Tibial artery (tissue), 4 donors: ENCODE measurements around the gene CISD2.
A peak's percentile ranks its signal among the peaks of the same experiment; 100 is the strongest.
"Not testable (repeated sequence)": the region's sequence is repeated elsewhere in the genome, so short reads cannot be mapped to it uniquely, and the experiment has no call there.

Experiments used
- DNase-seq, 2 donors: peaks; one replicate each; pipeline ENCODE4 v3.0.0-alpha.2; 2019
- H3K27ac ChIP-seq, 2 donors: fragments of 200-600 bp; sonication (generic) in 1 of 2; 1 replicate in 1 of 2; 2 replicates in 1 of 2; pipeline ENCODE4 v1.5.1; 2018 to 2019; ENCODE audit warnings: mild to moderate bottlenecking in 1 of 2
- H3K27me3 ChIP-seq, 2 donors: fragments of 200-600 bp; sonication (generic) in 1 of 2; one replicate each; pipeline versions ENCODE4 v1.5.1 to v1.6.0; 2016 to 2019
- H3K36me3 ChIP-seq, 3 donors: fragments of 200-600 bp; sonication (generic) in 2 of 3; one replicate each; pipeline ENCODE4 v1.5.1; 2016 to 2019; ENCODE audit warnings: mild to moderate bottlenecking in 2 of 3
- H3K4me1 ChIP-seq, 4 donors: fragments of 200-600 bp; sonication (generic) in 2 of 4; 1 replicate in 3 of 4; 2 replicates in 1 of 4; pipeline ENCODE4 v1.5.1; 2016 to 2019
- H3K4me3 ChIP-seq, 2 donors: fragments of 200-600 bp; sonication (generic) in 1 of 2; 1 replicate in 1 of 2; 2 replicates in 1 of 2; pipeline ENCODE4 v1.5.1; 2018 to 2019; ENCODE audit warnings: mild to moderate bottlenecking in 2 of 2
- H3K9me3 ChIP-seq, 3 donors: fragments of 200-600 bp; sonication (generic) in 1 of 3; one replicate each; pipeline ENCODE4 v1.5.1; 2016 to 2019
- intact Hi-C: fragments of 100-400 bp; cut with DNase I; formaldehyde crosslinking; loops from one replicate; pipeline ENCODE4 v1.15.0; 2023; ENCODE audit warnings: low total_unique reads
- TF ChIP-seq, protein P1 (sequence below), 2 experiments: fragments of 200-600 bp in 1 of 2; fragments of 450-650 bp in 1 of 2; IDR thresholded peaks; one replicate each; pipeline ENCODE4 v1.5.1; 2017 to 2019; ENCODE audit warnings: antibody characterized with exemption in 2 of 2, mild to moderate bottlenecking in 1 of 2, moderate library complexity in 1 of 2

The CISD2 gene

GRCh38 chr4:102850370-102850769 is 18.4 kb upstream of the CISD2 start:
- TF ChIP-seq, protein P1, sequence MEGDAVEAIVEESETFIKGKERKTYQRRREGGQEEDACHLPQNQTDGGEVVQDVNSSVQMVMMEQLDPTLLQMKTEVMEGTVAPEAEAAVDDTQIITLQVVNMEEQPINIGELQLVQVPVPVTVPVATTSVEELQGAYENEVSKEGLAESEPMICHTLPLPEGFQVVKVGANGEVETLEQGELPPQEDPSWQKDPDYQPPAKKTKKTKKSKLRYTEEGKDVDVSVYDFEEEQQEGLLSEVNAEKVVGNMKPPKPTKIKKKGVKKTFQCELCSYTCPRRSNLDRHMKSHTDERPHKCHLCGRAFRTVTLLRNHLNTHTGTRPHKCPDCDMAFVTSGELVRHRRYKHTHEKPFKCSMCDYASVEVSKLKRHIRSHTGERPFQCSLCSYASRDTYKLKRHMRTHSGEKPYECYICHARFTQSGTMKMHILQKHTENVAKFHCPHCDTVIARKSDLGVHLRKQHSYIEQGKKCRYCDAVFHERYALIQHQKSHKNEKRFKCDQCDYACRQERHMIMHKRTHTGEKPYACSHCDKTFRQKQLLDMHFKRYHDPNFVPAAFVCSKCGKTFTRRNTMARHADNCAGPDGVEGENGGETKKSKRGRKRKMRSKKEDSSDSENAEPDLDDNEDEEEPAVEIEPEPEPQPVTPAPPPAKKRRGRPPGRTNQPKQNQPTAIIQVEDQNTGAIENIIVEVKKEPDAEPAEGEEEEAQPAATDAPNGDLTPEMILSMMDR (IDR thresholded peaks at IDR 0.05), result no peak
- Histone ChIP-seq H3K27ac (no peak overlapping the region), H3K36me3 (no peaks in the 10 kb centered on the region), H3K9me3 (no peaks in the 10 kb centered on the region), H3K27me3 (no peaks in the 10 kb centered on the region), H3K4me3 (no peak overlapping the region), H3K4me1 (no peaks in the 10 kb centered on the region)
- no peak for DNase-seq
- intact Hi-C loops, result no loop called here

- H3K27ac ChIP-seq, result no peak overlapping the region
- intact Hi-C loops, result no loop called here
These were observed 9.8 kb upstream of the CISD2 start for GRCh38 chr4:102858828-102859464.

GRCh38 chr4:102860611-102861324 is 8.0 kb upstream of the CISD2 start:
- Histone ChIP-seq H3K9me3 (peaks cover 0 to 14% (median 14%) of the 10 kb centered on the region in 3 donors), H3K27ac (no peak overlapping the region), H3K36me3 (no peaks in the 10 kb centered on the region), H3K4me3 (no peak overlapping the region), H3K4me1 (no peaks in the 10 kb centered on the region), H3K27me3 (no peaks in the 10 kb centered on the region)
- DNase-seq, result peak in 1 of 2 donors; percentile 23
- intact Hi-C loops, result no loop called here
- TF ChIP-seq, protein P1 (IDR thresholded peaks at IDR 0.05), result no peak

More at GRCh38 chr4:102858828-102859464, 9.8 kb upstream of the CISD2 start:
- Histone ChIP-seq H3K36me3 (no peaks in the 10 kb centered on the region), H3K4me3 (no peak overlapping the region), H3K27me3 (no peaks in the 10 kb centered on the region), H3K9me3 (peaks cover 0 to 14% (median 14%) of the 10 kb centered on the region in 3 donors), H3K4me1 (no peaks in the 10 kb centered on the region)
- TF ChIP-seq, protein P1 (IDR thresholded peaks at IDR 0.05), result no peak
- DNase-seq, result no peak

DNA sequence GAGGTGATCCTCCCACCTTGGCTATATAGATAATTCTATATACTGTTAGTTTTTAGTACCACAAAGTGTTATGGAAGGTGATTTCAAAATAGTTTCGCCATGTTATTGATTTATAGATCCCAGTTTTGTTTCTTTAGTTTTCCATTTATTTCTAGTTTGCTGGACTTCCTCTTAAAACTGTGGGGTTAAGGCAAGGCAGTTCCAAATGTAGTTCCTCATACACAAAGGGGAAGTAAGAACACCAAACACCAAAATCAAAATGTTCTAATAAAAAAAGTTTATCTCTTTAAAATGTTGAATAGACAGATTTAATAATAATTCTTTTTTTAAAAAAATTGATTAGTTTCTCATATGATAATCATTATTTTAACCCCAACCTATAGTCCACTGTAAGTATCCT is 6.8 kb upstream of the CISD2 start:
- Histone ChIP-seq H3K27ac (no peak overlapping the region), H3K4me3 (no peak overlapping the region), H3K27me3 (no peaks in the 10 kb centered on the region), H3K36me3 (no peaks in the 10 kb centered on the region), H3K4me1 (no peaks in the 10 kb centered on the region), H3K9me3 (peaks cover 0 to 14% (median 14%) of the 10 kb centered on the region in 3 donors)
- TF ChIP-seq, protein P1 (IDR thresholded peaks at IDR 0.05), result no peak
- intact Hi-C loops, result no loop called here
- no peak for DNase-seq

- Histone ChIP-seq H3K4me1 (peaks cover 0 to 6% (median 0%) of the 10 kb centered on the region in 4 donors), H3K4me3 (no peak overlapping the region), H3K27me3 (no peaks in the 10 kb centered on the region), H3K9me3 (peaks cover 0 to 14% (median 14%) of the 10 kb centered on the region in 3 donors), H3K36me3 (no peaks in the 10 kb centered on the region), H3K27ac (no peak overlapping the region)
- TF ChIP-seq, protein P1 (IDR thresholded peaks at IDR 0.05), result no peak
- intact Hi-C loops, result no loop called here
- no peak for DNase-seq
These were observed 6.0 kb upstream of the CISD2 start for GRCh38 chr4:102862747-102863146.

DNA sequence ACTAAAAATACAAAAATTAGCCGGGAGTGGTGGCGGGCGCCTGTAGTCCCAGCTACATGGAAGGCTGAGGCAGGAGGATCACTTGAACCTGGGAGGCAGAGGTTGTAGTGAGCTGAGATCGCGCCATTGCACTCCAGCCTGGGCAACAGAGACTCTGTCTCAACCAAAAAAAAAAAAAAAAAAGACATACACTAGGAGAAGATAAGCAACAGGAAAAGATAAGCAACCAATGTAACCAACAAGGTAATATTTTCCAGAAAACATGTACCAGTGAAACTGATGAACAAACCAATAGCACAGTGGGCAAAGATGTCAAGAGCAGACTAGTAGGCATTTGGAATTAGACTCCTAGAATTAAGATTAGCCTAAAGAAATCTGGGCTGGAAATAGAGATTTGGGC is 3.5 kb upstream of the CISD2 start:
- not testable (repeated sequence) for H3K27me3 ChIP-seq, H3K4me3 ChIP-seq, H3K27ac ChIP-seq, H3K9me3 ChIP-seq, DNase-seq, H3K36me3 ChIP-seq
- intact Hi-C loops, result loop anchor here (5.0 kb wide), 1 partner anchor 152 kb away; the partner anchor contains the start of gene SLC9B1
- H3K4me1 ChIP-seq, result peaks cover 0 to 19% (median 2%) of the 10 kb centered on the region in 4 donors
